COLO668 (cell line): Measurements from ENCODE around the gene RAB26.

ENCODE experiments used
- DNase-seq: peaks from one replicate; lab custom pipeline; 2025; ENCODE audit not compliant: unreplicated experiment; lab: John Stamatoyannopoulos, UW

RAB26 gene

GRCh38 chr16:2159175-2159838 is 10.9 kb downstream of the RAB26 start:
- DNase-seq, result no peak

GRCh38 chr16:2160915-2161551 is 12.6 kb downstream of the RAB26 start:
- DNase-seq, result no peak

- DNase-seq, result no peak
These were observed 13.5 kb downstream of the RAB26 start for GRCh38 chr16:2161911-2162310.

GRCh38 chr16:2162676-2163118 is 14.3 kb downstream of the RAB26 start:
- DNase-seq, result peak; percentile 55

- DNase-seq, result peak; percentile 88
These were observed 14.9 kb downstream of the RAB26 start for GRCh38 chr16:2163211-2163881.

GRCh38 chr16:2165861-2166260 is 17.4 kb downstream of the RAB26 start:
- DNase-seq, result no peak

GRCh38 chr16:2166263-2167067 is 18.0 kb downstream of the RAB26 start:
- DNase-seq, result no peak

- no peak for DNase-seq
These were observed 18.7 kb downstream of the RAB26 start for GRCh38 chr16:2167068-2167638.

- no peak for DNase-seq
These were observed 21.7 kb downstream of the RAB26 start for GRCh38 chr16:2170080-2170479.

- no peak for DNase-seq
These were observed 22.4 kb downstream of the RAB26 start for GRCh38 chr16:2170587-2171435.

GRCh38 chr16:2171601-2172178 is 23.3 kb downstream of the RAB26 start:
- DNase-seq, result no peak

GRCh38 chr16:2172688-2173335 is 24.4 kb downstream of the RAB26 start:
- no peak for DNase-seq

- no peak for DNase-seq
These were observed 24.9 kb downstream of the RAB26 start for GRCh38 chr16:2173366-2173765.

GRCh38 chr16:2173916-2174315 is 25.5 kb downstream of the RAB26 start:
- DNase-seq, result no peak

GRCh38 chr16:2174396-2175131 is 26.1 kb downstream of the RAB26 start:
- no peak for DNase-seq

- DNase-seq, result no peak
These were observed 27.0 kb downstream of the RAB26 start for GRCh38 chr16:2175454-2175853.

GRCh38 chr16:2176047-2176446 is 27.6 kb downstream of the RAB26 start:
- no peak for DNase-seq

GRCh38 chr16:2177101-2177500 is 28.7 kb downstream of the RAB26 start:
- no peak for DNase-seq

GRCh38 chr16:2177561-2177960 is 29.1 kb downstream of the RAB26 start:
- DNase-seq, result no peak
